Measurements from ENCODE around the gene LRRC10B. TPM values are rescaled to one million over a fixed set of nuclear protein-coding genes. Genes with fewer than 3 reads are reported as not detected.
"Not testable (repeated sequence)": the region's sequence is repeated elsewhere in the genome, so short reads cannot be mapped to it uniquely, and the experiment has no call there.

LRRC10B gene
- total RNA-seq (ENCODE audit: low replicate concordance) = 0.74 TPM in 1 of 2 replicates, not detected in the other

DNA sequence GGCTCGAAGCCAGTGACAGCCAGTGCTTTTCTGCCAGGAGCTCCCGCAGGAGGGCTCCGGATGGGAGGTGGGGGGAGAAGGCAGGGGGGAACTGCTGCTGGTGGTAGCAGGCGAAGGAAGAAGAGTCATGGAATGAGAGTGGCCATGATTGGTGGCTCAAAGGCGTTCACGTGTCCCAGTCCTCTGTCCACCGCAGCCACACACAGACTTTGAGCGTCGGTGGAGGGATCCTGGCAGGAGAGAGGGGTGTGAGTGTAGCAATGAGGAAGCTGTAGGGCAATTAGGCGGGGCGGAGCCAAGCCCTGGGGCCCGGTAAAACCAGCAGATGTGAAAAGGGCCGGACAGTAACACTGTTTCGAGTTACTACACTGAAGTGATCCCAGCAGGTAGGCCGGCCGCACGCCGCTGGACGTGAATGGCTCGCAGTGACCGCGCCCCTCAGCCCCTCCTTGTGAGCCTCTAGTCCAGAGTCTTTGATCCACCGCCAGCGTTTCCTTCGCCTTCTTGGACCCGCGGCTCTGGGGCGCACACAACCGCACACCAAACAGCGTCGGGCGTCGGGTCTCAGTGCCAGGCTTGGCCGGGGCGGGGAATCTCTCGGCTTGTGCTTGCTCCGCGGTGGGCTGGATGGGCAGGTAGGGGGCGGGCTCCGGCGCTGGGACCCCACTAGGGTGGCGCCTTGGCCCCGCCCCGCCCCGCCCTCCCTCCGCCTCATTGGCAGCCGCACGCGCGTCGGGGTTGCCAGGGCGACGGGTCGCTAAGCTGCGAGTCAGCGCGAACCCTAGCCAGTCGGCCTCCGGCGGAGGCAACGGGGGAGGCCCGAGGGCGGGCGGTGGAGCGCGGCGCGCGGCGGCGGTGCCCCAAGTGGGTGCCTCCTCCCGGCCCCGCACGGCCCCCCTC, at the start of gene LRRC10B:
TSS of gene LRRC10B (plus strand) at position 788 of the 900 bp plus-strand sequence. CDS start 250 bp downstream, outside the sequence.
- peak within 1 kb of the TSS; percentile 96 for H2AFZ ChIP-seq (replicated peaks)

GRCh38 chr11:61460474-61460881, 48.1 kb upstream of the LRRC10B start:
- H3F3A ChIP-seq (ENCODE audit: low read depth) = no peaks in the 10 kb centered on the region
- no peaks in the 10 kb centered on the region for H3K4me1 Mint-ChIP-seq
- no peak overlapping the region for H3K4me3 ChIP-seq
- no peak for DNase-seq (ENCODE audit: low spot score)
- H2AFZ ChIP-seq (replicated peaks) = no peak overlapping the region
- no peaks in the 10 kb centered on the region for H3K9me3 Mint-ChIP-seq
- H3K4me2 ChIP-seq = no peak overlapping the region
- peaks cover 8% of the 10 kb centered on the region for H3K36me3 Mint-ChIP-seq
- no peaks in the 10 kb centered on the region for H3K27me3 Mint-ChIP-seq (ENCODE audit: insufficient read depth, low read depth)
- no peaks in the 10 kb centered on the region for H3K4me1 ChIP-seq
- H3K27me3 ChIP-seq = no peaks in the 10 kb centered on the region
- TF ChIP-seq EZH2phosphoT487 (IDR thresholded peaks at IDR 0.05) (no peak), EZH2 (IDR thresholded peaks at IDR 0.05) (no peak)
- TF ChIP-seq, protein P1, sequence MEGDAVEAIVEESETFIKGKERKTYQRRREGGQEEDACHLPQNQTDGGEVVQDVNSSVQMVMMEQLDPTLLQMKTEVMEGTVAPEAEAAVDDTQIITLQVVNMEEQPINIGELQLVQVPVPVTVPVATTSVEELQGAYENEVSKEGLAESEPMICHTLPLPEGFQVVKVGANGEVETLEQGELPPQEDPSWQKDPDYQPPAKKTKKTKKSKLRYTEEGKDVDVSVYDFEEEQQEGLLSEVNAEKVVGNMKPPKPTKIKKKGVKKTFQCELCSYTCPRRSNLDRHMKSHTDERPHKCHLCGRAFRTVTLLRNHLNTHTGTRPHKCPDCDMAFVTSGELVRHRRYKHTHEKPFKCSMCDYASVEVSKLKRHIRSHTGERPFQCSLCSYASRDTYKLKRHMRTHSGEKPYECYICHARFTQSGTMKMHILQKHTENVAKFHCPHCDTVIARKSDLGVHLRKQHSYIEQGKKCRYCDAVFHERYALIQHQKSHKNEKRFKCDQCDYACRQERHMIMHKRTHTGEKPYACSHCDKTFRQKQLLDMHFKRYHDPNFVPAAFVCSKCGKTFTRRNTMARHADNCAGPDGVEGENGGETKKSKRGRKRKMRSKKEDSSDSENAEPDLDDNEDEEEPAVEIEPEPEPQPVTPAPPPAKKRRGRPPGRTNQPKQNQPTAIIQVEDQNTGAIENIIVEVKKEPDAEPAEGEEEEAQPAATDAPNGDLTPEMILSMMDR (IDR thresholded peaks at IDR 0.05) = no peak
- H3K27ac Mint-ChIP-seq = no peak overlapping the region
- H3K9ac ChIP-seq = no peak overlapping the region
- no peaks in the 10 kb centered on the region for H3K9me3 ChIP-seq (ENCODE audit: low read depth)
- H3K36me3 ChIP-seq = no peaks in the 10 kb centered on the region
- H3K4me3 Mint-ChIP-seq = no peak overlapping the region
- H3K27ac ChIP-seq = no peak overlapping the region
- no peaks in the 10 kb centered on the region for H3K79me2 ChIP-seq (ENCODE audit: low read depth)
- H4K20me1 ChIP-seq (ENCODE audit: low read depth) = no peaks in the 10 kb centered on the region

More for the DNA sequence above, at the start of gene LRRC10B:
- Histone ChIP-seq H3K79me2 (ENCODE audit: low read depth) (no peaks in the 10 kb centered on the region), H3K4me1 (peaks cover 35% of the 10 kb centered on the region), H3K9ac (no peak within 1 kb of the TSS), H3K27ac (no peak within 1 kb of the TSS), H3K27me3 (peaks cover 68% of the 10 kb centered on the region), H3K4me3 (peak within 1 kb of the TSS; percentile 46), H3K36me3 (no peaks in the 10 kb centered on the region), H4K20me1 (ENCODE audit: low read depth) (peaks cover 18% of the 10 kb centered on the region), H3F3A (ENCODE audit: low read depth) (peaks cover 27% of the 10 kb centered on the region), H3K9me3 (ENCODE audit: low read depth) (no peaks in the 10 kb centered on the region), H3K4me2 (peak within 1 kb of the TSS; percentile 78)
- no peaks in the 10 kb centered on the region for H3K9me3 Mint-ChIP-seq
- peak within 1 kb of the TSS; percentile 87 for H3K4me3 Mint-ChIP-seq
- peaks cover 20% of the 10 kb centered on the region for H3K27me3 Mint-ChIP-seq (ENCODE audit: insufficient read depth, low read depth)
- DNase-seq (ENCODE audit: low spot score) = peak; percentile 96
- no peak for TF ChIP-seq EZH2phosphoT487 (IDR thresholded peaks at IDR 0.05)
- TF ChIP-seq, protein P1 (IDR thresholded peaks at IDR 0.05) = peak; percentile 17
- no peak for TF ChIP-seq EZH2 (IDR thresholded peaks at IDR 0.05)
- H3K27ac Mint-ChIP-seq = no peak within 1 kb of the TSS
- no peaks in the 10 kb centered on the region for H3K36me3 Mint-ChIP-seq
- peaks cover 71% of the 10 kb centered on the region for H3K4me1 Mint-ChIP-seq

- Mint-ChIP-seq H3K4me3 (no peak overlapping the region), H3K36me3 (peaks cover 7% of the 10 kb centered on the region), H3K27ac (no peak overlapping the region), H3K27me3 (ENCODE audit: insufficient read depth, low read depth) (no peaks in the 10 kb centered on the region), H3K9me3 (no peaks in the 10 kb centered on the region), H3K4me1 (no peaks in the 10 kb centered on the region)
- Histone ChIP-seq H3K4me2 (no peak overlapping the region), H3K36me3 (no peaks in the 10 kb centered on the region), H3K4me3 (no peak overlapping the region), H4K20me1 (ENCODE audit: low read depth) (no peaks in the 10 kb centered on the region), H3K9me3 (ENCODE audit: low read depth) (no peaks in the 10 kb centered on the region), H3K79me2 (ENCODE audit: low read depth) (no peaks in the 10 kb centered on the region), H3K27me3 (no peaks in the 10 kb centered on the region), H3K4me1 (no peaks in the 10 kb centered on the region), H2AFZ (replicated peaks) (no peak overlapping the region), H3K9ac (no peak overlapping the region), H3K27ac (no peak overlapping the region), H3F3A (ENCODE audit: low read depth) (no peaks in the 10 kb centered on the region)
- TF ChIP-seq EZH2phosphoT487 (IDR thresholded peaks at IDR 0.05) = no peak
- TF ChIP-seq, protein P1 (IDR thresholded peaks at IDR 0.05) = peak; percentile 15
- no peak for DNase-seq (ENCODE audit: low spot score)
Observed at GRCh38 chr11:61460986-61461385, 47.6 kb upstream of the LRRC10B start.

DNA sequence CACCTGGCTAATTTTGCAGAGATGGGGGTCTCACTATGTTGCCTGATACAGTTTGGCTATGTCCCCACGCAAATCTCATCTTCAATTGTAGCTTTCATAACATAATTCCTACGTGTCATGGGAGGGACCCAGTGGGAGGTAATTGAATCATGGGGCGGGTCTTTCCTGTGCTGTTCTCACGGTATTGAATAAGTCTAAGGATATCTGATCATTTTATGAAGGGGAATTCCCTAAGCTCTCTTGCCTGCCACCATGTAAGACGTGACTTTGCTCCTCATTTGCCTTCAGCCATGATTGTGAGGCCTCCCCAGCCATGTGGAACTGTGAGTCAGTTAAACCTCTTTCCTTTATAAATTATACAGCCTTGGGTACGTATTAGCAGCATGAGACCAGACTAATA, 40.9 kb upstream of the LRRC10B start:
- not testable (repeated sequence) for DNase-seq (ENCODE audit: low spot score); H3K36me3 ChIP-seq; H3K9ac ChIP-seq; H3K9me3 ChIP-seq (ENCODE audit: low read depth); H3K4me2 ChIP-seq; H3K27ac ChIP-seq; H2AFZ ChIP-seq (replicated peaks); H3K27me3 ChIP-seq; H3K79me2 ChIP-seq (ENCODE audit: low read depth); H3K36me3 Mint-ChIP-seq; H3K9me3 Mint-ChIP-seq; H3K4me1 ChIP-seq; H3K4me3 Mint-ChIP-seq; H3K4me1 Mint-ChIP-seq; H3K27me3 Mint-ChIP-seq (ENCODE audit: insufficient read depth, low read depth); H3K4me3 ChIP-seq; H4K20me1 ChIP-seq (ENCODE audit: low read depth); H3K27ac Mint-ChIP-seq; H3F3A ChIP-seq (ENCODE audit: low read depth)
